BLaER1 treated with 17β-estradiol and CSF1 and Interleukin-3, amounts not matched to agents 10 nM and 100 nM (cell line): Measurements from ENCODE around the gene CALML4.

Experiments
- H3K27ac ChIP-seq, 11 experiments: shearing (Covaris generic); formaldehyde crosslinking; 2 replicates each; pipeline ENCODE4 v1.8.1; 2022
- H3K27me3 ChIP-seq, 11 experiments: shearing (Covaris generic); formaldehyde crosslinking; 2 replicates each; pipeline ENCODE4 v1.8.1; 2022
- H3K36me3 ChIP-seq, 11 experiments: shearing (Covaris generic); formaldehyde crosslinking; 2 replicates each; pipeline ENCODE4 v1.8.1; 2022
- H3K4me1 ChIP-seq, 10 experiments: shearing (Covaris generic); formaldehyde crosslinking; 2 replicates each; pipeline ENCODE4 v1.8.1; 2022
- H3K4me2 ChIP-seq, 11 experiments: shearing (Covaris generic); formaldehyde crosslinking; 2 replicates each; pipeline ENCODE4 v1.8.1; 2022
- H3K4me3 ChIP-seq, 10 experiments: shearing (Covaris generic); formaldehyde crosslinking; 2 replicates each; pipeline ENCODE4 v1.8.1; 2022
- H3K9ac ChIP-seq, 11 experiments: shearing (Covaris generic); formaldehyde crosslinking; 2 replicates each; pipeline ENCODE4 v1.8.1; 2022
- H3K9me3 ChIP-seq, 11 experiments: shearing (Covaris generic); formaldehyde crosslinking; replicated peaks in 1 of 11; 2 replicates each; pipeline ENCODE4 v1.8.1; 2022
- H4K20me1 ChIP-seq, 11 experiments: shearing (Covaris generic); formaldehyde crosslinking; 2 replicates each; pipeline ENCODE4 v1.8.1; 2022
- Cebpa-rat ChIP-seq, 11 experiments: shearing (Covaris generic); IDR thresholded peaks; 2 replicates each; pipeline ENCODE4 v1.8.1; 2022

The CALML4 gene

DNA sequence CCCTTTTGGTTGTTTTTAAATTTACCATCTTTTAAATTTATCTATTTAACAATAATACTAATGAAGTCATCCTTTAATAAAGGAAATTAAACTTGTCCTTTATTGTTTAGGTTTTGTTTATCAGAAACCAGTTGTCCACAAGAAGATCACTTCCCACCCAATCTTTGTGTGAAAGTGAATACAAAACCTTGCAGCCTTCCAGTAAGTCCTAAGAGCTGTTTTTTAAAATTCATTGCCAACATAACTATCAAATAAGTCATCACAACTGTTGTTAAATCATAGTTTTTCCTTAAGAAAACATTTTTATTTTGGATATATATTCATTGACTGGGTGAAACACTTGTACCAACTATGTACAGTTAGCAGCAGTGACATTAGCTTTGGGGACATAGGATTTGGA lies 59.4 kb downstream of the CALML4 start:
- TF ChIP-seq Cebpa-rat (IDR thresholded peaks at IDR 0.05), result no peak
- peaks cover 41 to 90% (median 73%) of the 10 kb centered on the region in 11 experiments for H3K36me3 ChIP-seq
- no peaks in the 10 kb centered on the region for H3K27me3 ChIP-seq
- H3K4me2 ChIP-seq, result no peak overlapping the region
- H3K9me3 ChIP-seq, result no peaks in the 10 kb centered on the region
- no peak overlapping the region for H3K9ac ChIP-seq
- H3K27ac ChIP-seq, result no peak overlapping the region
- no peak overlapping the region for H3K4me3 ChIP-seq
- peaks cover 7 to 93% (median 16%) of the 10 kb centered on the region in 11 experiments; a peak in 18 of 22 replicates for H4K20me1 ChIP-seq
- 0 out of 20 replicates have a peak, but pooled peaks cover 0 to 4% (median 0%) of the 10 kb centered on the region in 10 experiments for H3K4me1 ChIP-seq

GRCh38 chr15:68143785-68144184 lies 61.3 kb downstream of the CALML4 start:
- Histone ChIP-seq H4K20me1 (peaks cover 9 to 98% (median 31%) of the 10 kb centered on the region in 11 experiments; a peak in 18 of 22 replicates), H3K9me3 (peaks cover 0 to 6% (median under 1%) of the 10 kb centered on the region in 11 experiments; a peak in 5 of 22 replicates), H3K9ac (no peak overlapping the region), H3K4me2 (no peak overlapping the region), H3K27ac (no peak overlapping the region), H3K27me3 (no peaks in the 10 kb centered on the region), H3K4me3 (no peak overlapping the region), H3K36me3 (peaks cover 43 to 81% (median 70%) of the 10 kb centered on the region in 11 experiments), H3K4me1 (0 out of 20 replicates have a peak, but pooled peaks cover 0 to under 1% (median 0%) of the 10 kb centered on the region in 10 experiments)
- TF ChIP-seq Cebpa-rat (IDR thresholded peaks at IDR 0.05), result no peak

GRCh38 chr15:68143129-68143528 lies 62.0 kb downstream of the CALML4 start:
- H3K27ac ChIP-seq, result no peak overlapping the region
- H4K20me1 ChIP-seq, result peaks cover 11 to 98% (median 38%) of the 10 kb centered on the region in 11 experiments; a peak in 19 of 22 replicates
- H3K36me3 ChIP-seq, result peaks cover 43 to 81% (median 70%) of the 10 kb centered on the region in 11 experiments
- no peaks in the 10 kb centered on the region for H3K4me1 ChIP-seq
- no peak overlapping the region for H3K4me3 ChIP-seq
- H3K9ac ChIP-seq, result no peak overlapping the region
- H3K27me3 ChIP-seq, result no peaks in the 10 kb centered on the region
- no peak overlapping the region for H3K4me2 ChIP-seq
- TF ChIP-seq Cebpa-rat (IDR thresholded peaks at IDR 0.05), result no peak
- H3K9me3 ChIP-seq, result peaks cover 0 to 12% (median 7%) of the 10 kb centered on the region in 11 experiments; a peak in 5 of 22 replicates
